Activated T-cell treated with anti-CD3 and anti-CD28 coated beads, Interleukin-2, amount 50 U/mL, for 72 hours (primary cell): Measurements from ENCODE around the gene UGT2B15. TPM values are rescaled to one million over a fixed set of nuclear protein-coding genes. Genes with fewer than 3 reads are reported as not detected.
"Not testable (repeated sequence)": the region's sequence is repeated elsewhere in the genome, so short reads cannot be mapped to it uniquely, and the experiment has no call there.

Experiments used
- ATAC-seq, 2 donors: fragments of 150-1000 bp; cut with Tn5 transposase; replicated peaks in 1 of 2; 2 replicates each; pipeline ENCODE4 v1.10.0; 2021; ENCODE audit warnings: moderate library complexity in 2 of 2, mild to moderate bottlenecking in 1 of 2
- DNase-seq, 2 donors: peaks; one replicate each; pipeline ENCODE4 v3.0.0; 2021 to 2022; ENCODE audit warnings: mixed read lengths in 1 of 2
- H3K27ac Mint-ChIP-seq: one replicate; pipeline ENCODE4 v1.8.0; 2022; ENCODE audit warnings: mild to moderate bottlenecking, moderate library complexity, mixed read lengths
- H3K27me3 Mint-ChIP-seq: one replicate; pipeline ENCODE4 v1.8.0; 2022; ENCODE audit warnings: low read depth, mixed read lengths
- H3K36me3 Mint-ChIP-seq, 2 donors: one replicate each; pipeline ENCODE4 v1.8.0; 2022; ENCODE audit warnings: mixed read lengths in 2 of 2, mild to moderate bottlenecking in 1 of 2; ENCODE audit not compliant: insufficient read depth in 2 of 2
- H3K4me1 Mint-ChIP-seq: one replicate; pipeline ENCODE4 v1.8.0; 2022; ENCODE audit warnings: low read depth, mixed read lengths
- H3K4me3 Mint-ChIP-seq, 2 donors: one replicate each; pipeline ENCODE4 v1.8.0; 2022; ENCODE audit warnings: mild to moderate bottlenecking in 2 of 2, mixed read lengths in 2 of 2, moderate library complexity in 2 of 2
- H3K9me3 Mint-ChIP-seq, 2 donors: one replicate each; pipeline ENCODE4 v1.8.0; 2022; ENCODE audit warnings: mixed read lengths in 2 of 2
- total RNA-seq, 2 donors: library from RNA; stranded (reverse); gene quantifications; one replicate each; pipeline ENCODE4 v1.2.3, GENCODE V29; 2022

The UGT2B15 gene
- total RNA-seq, 2 donors from 2014 or later = not detected

DNA sequence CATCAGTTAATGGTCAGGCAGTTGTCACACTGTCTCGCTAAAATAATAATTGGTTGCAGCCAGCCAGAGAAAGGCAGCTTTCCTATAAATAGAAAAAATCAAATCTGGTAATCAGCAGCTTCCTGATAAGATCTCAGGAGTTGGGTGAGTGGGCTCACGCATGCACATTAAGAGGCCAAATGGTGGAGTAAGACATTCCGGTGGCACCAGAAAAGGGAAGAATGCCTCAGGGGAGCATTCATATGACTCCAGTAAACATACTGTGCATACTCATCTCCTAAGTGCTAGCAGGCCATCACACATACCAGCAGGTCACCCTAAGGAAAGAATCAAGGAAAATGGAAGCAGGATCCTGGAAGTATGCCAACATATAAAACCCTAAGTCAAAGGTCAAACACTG, 40.1 kb downstream of the UGT2B15 start:
- no peak for DNase-seq
- no peak for ATAC-seq
- Mint-ChIP-seq H3K27me3 (no peaks in the 10 kb centered on the region), H3K4me1 (no peaks in the 10 kb centered on the region), H3K27ac (no peak overlapping the region), H3K4me3 (no peak overlapping the region), H3K9me3 (no peaks in the 10 kb centered on the region), H3K36me3 (no peaks in the 10 kb centered on the region)

GRCh38 chr4:68622731-68623130, 47.7 kb downstream of the UGT2B15 start:
- H3K9me3 Mint-ChIP-seq, H3K27ac Mint-ChIP-seq, H3K4me3 Mint-ChIP-seq, ATAC-seq, H3K36me3 Mint-ChIP-seq, H3K4me1 Mint-ChIP-seq, H3K27me3 Mint-ChIP-seq, DNase-seq: not testable (repeated sequence)

- Mint-ChIP-seq H3K27ac (no peak overlapping the region), H3K9me3 (no peaks in the 10 kb centered on the region), H3K36me3 (no peaks in the 10 kb centered on the region), H3K4me3 (no peak overlapping the region), H3K27me3 (no peaks in the 10 kb centered on the region), H3K4me1 (no peaks in the 10 kb centered on the region)
- ATAC-seq = no peak
- no peak for DNase-seq
Measured at GRCh38 chr4:68617003-68617698, 53.3 kb downstream of the UGT2B15 start.

- no peaks in the 10 kb centered on the region for H3K4me1 Mint-ChIP-seq
- H3K36me3 Mint-ChIP-seq = no peaks in the 10 kb centered on the region
- no peak overlapping the region for H3K4me3 Mint-ChIP-seq
- no peaks in the 10 kb centered on the region for H3K9me3 Mint-ChIP-seq
- no peak for ATAC-seq
- no peak for DNase-seq
- H3K27me3 Mint-ChIP-seq = no peaks in the 10 kb centered on the region
- no peak overlapping the region for H3K27ac Mint-ChIP-seq
Measured at GRCh38 chr4:68615699-68616422, 54.6 kb downstream of the UGT2B15 start.

GRCh38 chr4:68613752-68614151, 56.7 kb downstream of the UGT2B15 start:
- Mint-ChIP-seq H3K27ac (no peak overlapping the region), H3K36me3 (no peaks in the 10 kb centered on the region), H3K4me3 (no peak overlapping the region), H3K27me3 (peaks cover 6% of the 10 kb centered on the region), H3K4me1 (no peaks in the 10 kb centered on the region), H3K9me3 (peaks cover 0 to 3% of the 10 kb centered on the region in 2 donors)
- DNase-seq = no peak
- no peak for ATAC-seq

- ATAC-seq (no peak), DNase-seq (no peak)
- Mint-ChIP-seq H3K36me3 (no peaks in the 10 kb centered on the region), H3K4me1 (no peaks in the 10 kb centered on the region), H3K27me3 (peaks cover 6% of the 10 kb centered on the region), H3K9me3 (peaks cover 0 to 3% of the 10 kb centered on the region in 2 donors), H3K27ac (no peak overlapping the region), H3K4me3 (no peak overlapping the region)
Measured at GRCh38 chr4:68606240-68606639, 64.2 kb downstream of the UGT2B15 start.

DNA sequence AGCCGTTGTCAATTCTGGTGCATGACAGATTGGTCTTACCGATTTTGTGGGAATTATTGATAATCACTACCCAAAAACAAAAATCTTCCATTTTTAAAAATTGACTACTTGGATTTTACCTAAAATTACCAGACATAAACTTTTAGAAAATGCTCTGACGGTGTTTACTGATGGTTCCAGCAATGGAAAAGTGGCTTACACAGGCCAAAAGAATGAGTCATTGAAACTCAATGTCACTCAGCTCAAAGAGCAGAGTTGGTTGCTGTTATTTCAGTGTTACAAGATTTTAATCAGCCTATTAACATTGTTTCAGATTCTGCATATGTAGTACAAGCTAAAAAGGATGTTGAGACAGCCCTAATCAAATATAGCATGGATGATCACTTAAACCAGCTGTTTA, 71.3 kb downstream of the UGT2B15 start:
- H3K4me1 Mint-ChIP-seq = no peaks in the 10 kb centered on the region
- H3K36me3 Mint-ChIP-seq = no peaks in the 10 kb centered on the region
- no peaks in the 10 kb centered on the region for H3K27me3 Mint-ChIP-seq
- no peak for DNase-seq
- H3K9me3 Mint-ChIP-seq = no peaks in the 10 kb centered on the region
- no peak overlapping the region for H3K4me3 Mint-ChIP-seq
- no peak for ATAC-seq
- no peak overlapping the region for H3K27ac Mint-ChIP-seq

DNA sequence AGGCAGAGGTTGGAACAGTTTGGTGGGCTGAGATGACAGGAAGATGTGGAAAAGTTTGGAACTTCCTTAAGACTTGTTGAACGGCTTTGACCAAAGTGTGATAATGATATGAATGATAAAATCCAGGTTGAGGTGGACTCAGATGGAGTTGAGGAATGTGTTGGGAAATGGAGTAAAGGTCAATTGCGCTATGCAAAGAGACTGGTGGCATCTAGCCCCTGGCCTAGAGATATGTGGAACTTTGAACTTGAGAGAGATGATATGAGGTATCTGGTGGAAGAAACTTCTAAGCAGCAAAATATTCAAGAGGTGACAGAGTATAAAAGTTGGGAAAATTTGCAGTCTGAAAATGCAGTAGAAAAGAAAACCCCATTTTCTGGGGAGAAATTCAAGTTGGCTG, 73.0 kb downstream of the UGT2B15 start:
- H3K9me3 Mint-ChIP-seq = no peaks in the 10 kb centered on the region
- H3K36me3 Mint-ChIP-seq = no peaks in the 10 kb centered on the region
- DNase-seq (no peak), ATAC-seq (no peak)
- H3K4me1 Mint-ChIP-seq = no peaks in the 10 kb centered on the region
- no peak overlapping the region for H3K4me3 Mint-ChIP-seq
- no peaks in the 10 kb centered on the region for H3K27me3 Mint-ChIP-seq
- no peak overlapping the region for H3K27ac Mint-ChIP-seq

Other genes with a start within 250 kb of the UGT2B15 start
- not detected for gene TMPRSS11E, start 223.2 kb downstream of the UGT2B15 start, total RNA-seq
- not detected for gene UGT2B17, start 94.3 kb downstream of the UGT2B15 start, total RNA-seq
- not detected for gene UGT2B10, start 145.3 kb upstream of the UGT2B15 start, total RNA-seq